C1 segment of cervical spinal cord (tissue), 14 donors: Measurements from ENCODE around the gene CPNE2.

Source experiments
- DNase-seq, 14 donors: peaks; one replicate each; lab custom pipeline; 2025; lab: John Stamatoyannopoulos, UW

CPNE2 gene

GRCh38 chr16:57192720-57193486 lies 100.5 kb downstream of the CPNE2 start:
- DNase-seq = no peak

GRCh38 chr16:57194512-57194911 lies 102.1 kb downstream of the CPNE2 start:
- no peak for DNase-seq

GRCh38 chr16:57196286-57196685 lies 103.9 kb downstream of the CPNE2 start:
- DNase-seq = peak in 3 of 14 donors; percentile 2 to 28 (median 6)

GRCh38 chr16:57196753-57197152 lies 104.4 kb downstream of the CPNE2 start:
- no peak for DNase-seq
